GM23338 (cell line): ENCODE measurements around the gene TUBD1. TPM values are rescaled to one million over a fixed set of nuclear protein-coding genes. Genes with fewer than 3 reads are reported as not detected.

Experiments used
- ATAC-seq: fragments of 200-7000 bp; cut with Tn5 transposase; 3 replicates; pipeline ENCODE4 v1.9.1; 2020
- DNase-seq: peaks from one replicate; pipeline ENCODE4 v3.0.0-alpha.2; 2015; ENCODE audit warnings: low spot score
- H2AFZ ChIP-seq: fragments of 200-600 bp; sonication (generic); 2 replicates; pipeline ENCODE4 v1.8.0; 2016; ENCODE audit warnings: antibody characterized with exemption, mild to moderate bottlenecking, moderate library complexity
- H3F3A ChIP-seq: fragments of 200-600 bp; sonication (generic); replicated peaks from 2 replicates; pipeline ENCODE4 v1.8.0; 2017; ENCODE audit warnings: antibody characterized with exemption, mixed run types, low read depth
- H3K27ac ChIP-seq: fragments of 200-600 bp; sonication (generic); 2 replicates; pipeline ENCODE4 v1.6.1; 2016; ENCODE audit warnings: low read depth
- H3K27me3 ChIP-seq: fragments of 200-600 bp; sonication (generic); 2 replicates; pipeline ENCODE4 v1.8.0; 2016; ENCODE audit warnings: mild to moderate bottlenecking, mixed run types, moderate library complexity; ENCODE audit not compliant: insufficient read depth
- H3K36me3 ChIP-seq: fragments of 200-600 bp; sonication (generic); 2 replicates; pipeline ENCODE4 v1.8.0; 2016; ENCODE audit warnings: mild to moderate bottlenecking; ENCODE audit not compliant: insufficient read depth
- H3K4me1 ChIP-seq: fragments of 200-600 bp; sonication (generic); 2 replicates; pipeline ENCODE4 v1.8.0; 2016; ENCODE audit warnings: mild to moderate bottlenecking, moderate library complexity; ENCODE audit not compliant: insufficient read depth
- H3K4me2 ChIP-seq: fragments of 200-600 bp; sonication (generic); 2 replicates; pipeline ENCODE4 v1.7.1; 2017; ENCODE audit warnings: mixed run types
- H3K4me3 ChIP-seq: fragments of 200-600 bp; sonication (generic); 2 replicates; pipeline ENCODE4 v1.6.1; 2016; ENCODE audit warnings: mixed run types
- H3K79me2 ChIP-seq: fragments of 200-600 bp; sonication (generic); replicated peaks from 2 replicates; pipeline ENCODE4 v1.8.0; 2017; ENCODE audit warnings: mild to moderate bottlenecking; ENCODE audit not compliant: insufficient read depth
- H3K9me2 ChIP-seq: fragments of 200-600 bp; sonication (generic); 2 replicates; pipeline ENCODE4 v1.8.0; 2017; ENCODE audit not compliant: insufficient read depth
- H4K20me1 ChIP-seq: fragments of 200-600 bp; sonication (generic); replicated peaks from 2 replicates; pipeline ENCODE4 v1.8.0; 2017; ENCODE audit warnings: mild to moderate bottlenecking; ENCODE audit not compliant: insufficient read depth
- H3K27ac Mint-ChIP-seq: 2 replicates; pipeline ENCODE4 v1.8.0; 2020; ENCODE audit warnings: inconsistent platforms, mild to moderate bottlenecking, moderate library complexity, mixed read lengths
- H3K27me3 Mint-ChIP-seq: 3 replicates; pipeline ENCODE4 v1.8.0; 2022; ENCODE audit warnings: low read depth, mild to moderate bottlenecking, moderate library complexity, mixed read lengths, inconsistent platforms; ENCODE audit not compliant: insufficient read depth, poor library complexity
- H3K36me3 Mint-ChIP-seq: 3 replicates; pipeline ENCODE4 v1.8.0; 2021; ENCODE audit warnings: low read depth, mild to moderate bottlenecking, inconsistent platforms, moderate library complexity, mixed read lengths
- H3K4me1 Mint-ChIP-seq: 3 replicates; pipeline ENCODE4 v1.8.0; 2020; ENCODE audit warnings: mild to moderate bottlenecking, inconsistent platforms, mixed read lengths
- H3K4me3 Mint-ChIP-seq: 3 replicates; pipeline ENCODE4 v1.8.0; 2021; ENCODE audit warnings: moderate library complexity, mild to moderate bottlenecking, inconsistent platforms, mixed read lengths
- H3K9me3 Mint-ChIP-seq: 3 replicates; pipeline ENCODE4 v1.8.0; 2020; ENCODE audit warnings: moderate library complexity, mild to moderate bottlenecking, inconsistent platforms, mixed read lengths
- CREB1 ChIP-seq: fragments of 250-450 bp; sonication (Bioruptor Pico); IDR thresholded peaks from 2 replicates; pipeline ENCODE4 v1.5.0; 2020; ENCODE audit warnings: low read depth, mild to moderate bottlenecking, moderate library complexity
- CTCF ChIP-seq, 2 experiments: fragments of 200-600 bp in 1 of 2; sonication (generic) in 1 of 2; conservative IDR thresholded peaks; 2 replicates each; pipeline versions ENCODE4 v1.5.1 to v1.6.1; 2016 to 2017; ENCODE audit warnings: antibody characterized with exemption in 2 of 2, low read depth in 2 of 2, mild to moderate bottlenecking in 2 of 2, moderate library complexity in 1 of 2
- EZH2 ChIP-seq: fragments of 200-600 bp; sonication (generic); IDR thresholded peaks from one replicate; pipeline ENCODE4 v1.8.0; 2017; ENCODE audit warnings: antibody characterized with exemption, mild to moderate bottlenecking, low read depth; ENCODE audit not compliant: unreplicated experiment
- EZH2phosphoT487 ChIP-seq: fragments of 200-600 bp; sonication (generic); IDR thresholded peaks from one replicate; pipeline ENCODE4 v1.8.1; 2018; ENCODE audit warnings: antibody characterized with exemption; ENCODE audit not compliant: unreplicated experiment
- JUNB ChIP-seq: IDR thresholded peaks from one replicate; pipeline ENCODE4 v1.6.1; 2016; ENCODE audit warnings: antibody characterized with exemption; ENCODE audit not compliant: unreplicated experiment
- NANOG ChIP-seq: IDR thresholded peaks from 2 replicates; pipeline ENCODE4 v1.6.1; 2016; ENCODE audit warnings: antibody characterized with exemption, borderline replicate concordance
- REST ChIP-seq: IDR thresholded peaks from one replicate; pipeline ENCODE4 v1.6.1; 2018; ENCODE audit warnings: antibody characterized with exemption; ENCODE audit not compliant: unreplicated experiment
- STAT1 ChIP-seq: IDR thresholded peaks from one replicate; pipeline ENCODE4 v1.6.1; 2016; ENCODE audit warnings: antibody characterized with exemption; ENCODE audit not compliant: unreplicated experiment
- polyA plus RNA-seq: library from polyadenylated mRNA; unstranded; fragments of >200 nt; fragmentation: Nextera tagmentation; extraction: Ambion mirVana; gene quantifications from 2 replicates; pipeline ENCODE4 v1.2.1, GENCODE V29; 2016
- total RNA-seq: library from RNA; depleted of rRNA; stranded (reverse); fragments of >200 nt; shearing (Covaris generic); gene quantifications from 2 replicates; pipeline ENCODE4 v1.2.3, GENCODE V29; 2014

TUBD1 gene
- total and polyA plus RNA-seq, 2 experiments from 2014 or later, result 11.6 to 13.8 TPM

GRCh38 chr17:59884861-59885260, 7.9 kb downstream of the TUBD1 start:
- H3K4me1 ChIP-seq, result no peaks in the 10 kb centered on the region
- H3K9me3 Mint-ChIP-seq, result no peaks in the 10 kb centered on the region; the same call in 2 of the 3 replicates

More at GRCh38 chr17:59884861-59885260, 7.9 kb downstream of the TUBD1 start:
- H3K27me3 ChIP-seq, result no peaks in the 10 kb centered on the region
- H3F3A ChIP-seq, result 0 out of 2 replicates have a peak, but pooled peaks cover 6% of the 10 kb centered on the region
- H3K9me2 ChIP-seq, result no peaks in the 10 kb centered on the region
- peaks cover 16% of the 10 kb centered on the region for H3K36me3 ChIP-seq
- no peak for TF ChIP-seq CTCF (conservative IDR thresholded peaks at IDR 0.05; ENCODE audit: low read depth in 2 of 2)
- no peak for TF ChIP-seq STAT1
- no peak for TF ChIP-seq CREB1
- TF ChIP-seq EZH2, result no peak
- TF ChIP-seq JUNB, result no peak
- TF ChIP-seq NANOG, result no peak
- no peak for TF ChIP-seq EZH2phosphoT487
- no peak for TF ChIP-seq REST
- H2AFZ ChIP-seq, result no peak overlapping the region
- no peaks in the 10 kb centered on the region for H3K79me2 ChIP-seq
- ATAC-seq, result no peak
- Mint-ChIP-seq H3K27ac (no peak overlapping the region), H3K36me3 (peaks cover 46% of the 10 kb centered on the region), H3K27me3 (peaks cover 2% of the 10 kb centered on the region), H3K4me1 (no peaks in the 10 kb centered on the region), H3K4me3 (no peak overlapping the region)
- H4K20me1 ChIP-seq, result no peaks in the 10 kb centered on the region; the same call in 1 of the 2 replicates
- no peak overlapping the region for H3K4me3 ChIP-seq
- no peak for DNase-seq
- H3K4me2 ChIP-seq, result no peak overlapping the region
- H3K27ac ChIP-seq, result no peak overlapping the region
